ENCODE measurements around the gene FGF12.

- TF ChIP-seq CTCF (IDR thresholded peaks at IDR 0.05; ENCODE audit: low read depth, low read length, poor library complexity, severe bottlenecking) = no peak
- no peak for TF ChIP-seq EZH2phosphoT487 (IDR thresholded peaks at IDR 0.05; ENCODE audit: borderline replicate concordance, low read length)
Measured at GRCh38 chr3:192339214-192339613, 388.1 kb downstream of the FGF12 start.

All from DOHH2 (cell line).